Stimulated activated naive B cell treated with anti-CD40 and anti-IgM and Interleukin-4, amounts not matched to agents 10 μg/mL and 1 μg/mL and 100 μg/mL, for 72 hours (primary cell): ENCODE results near the gene BMERB1.
"Not testable (repeated sequence)": the region's sequence is repeated elsewhere in the genome, so short reads cannot be mapped to it uniquely, and the experiment has no call there.

Experiments used
- ATAC-seq, 2 donors: fragments of 150-1000 bp; cut with Tn5 transposase; replicated peaks; 2 replicates each; pipeline ENCODE4 v1.10.0; 2021; ENCODE audit warnings: moderate library complexity in 1 of 2
- DNase-seq: peaks from one replicate; pipeline ENCODE4 v3.0.0; 2021
- H3K27ac Mint-ChIP-seq: one replicate; pipeline ENCODE4 v1.8.0; 2022; ENCODE audit warnings: mild to moderate bottlenecking, mixed read lengths
- H3K27me3 Mint-ChIP-seq, 2 donors: one replicate each; pipeline ENCODE4 v1.8.0; 2022; ENCODE audit warnings: mixed read lengths in 2 of 2
- H3K36me3 Mint-ChIP-seq, 2 donors: one replicate each; pipeline ENCODE4 v1.8.0; 2022; ENCODE audit warnings: mixed read lengths in 2 of 2, mild to moderate bottlenecking in 1 of 2
- H3K4me1 Mint-ChIP-seq, 2 donors: one replicate each; pipeline ENCODE4 v1.8.0; 2022; ENCODE audit warnings: mixed read lengths in 2 of 2, mild to moderate bottlenecking in 1 of 2
- H3K4me3 Mint-ChIP-seq, 2 donors: one replicate each; pipeline ENCODE4 v1.8.0; 2022; ENCODE audit warnings: mild to moderate bottlenecking in 2 of 2, mixed read lengths in 2 of 2, moderate library complexity in 1 of 2
- H3K9me3 Mint-ChIP-seq, 2 donors: one replicate each; pipeline ENCODE4 v1.8.0; 2022; ENCODE audit warnings: mixed read lengths in 2 of 2, mild to moderate bottlenecking in 1 of 2

Gene BMERB1

DNA sequence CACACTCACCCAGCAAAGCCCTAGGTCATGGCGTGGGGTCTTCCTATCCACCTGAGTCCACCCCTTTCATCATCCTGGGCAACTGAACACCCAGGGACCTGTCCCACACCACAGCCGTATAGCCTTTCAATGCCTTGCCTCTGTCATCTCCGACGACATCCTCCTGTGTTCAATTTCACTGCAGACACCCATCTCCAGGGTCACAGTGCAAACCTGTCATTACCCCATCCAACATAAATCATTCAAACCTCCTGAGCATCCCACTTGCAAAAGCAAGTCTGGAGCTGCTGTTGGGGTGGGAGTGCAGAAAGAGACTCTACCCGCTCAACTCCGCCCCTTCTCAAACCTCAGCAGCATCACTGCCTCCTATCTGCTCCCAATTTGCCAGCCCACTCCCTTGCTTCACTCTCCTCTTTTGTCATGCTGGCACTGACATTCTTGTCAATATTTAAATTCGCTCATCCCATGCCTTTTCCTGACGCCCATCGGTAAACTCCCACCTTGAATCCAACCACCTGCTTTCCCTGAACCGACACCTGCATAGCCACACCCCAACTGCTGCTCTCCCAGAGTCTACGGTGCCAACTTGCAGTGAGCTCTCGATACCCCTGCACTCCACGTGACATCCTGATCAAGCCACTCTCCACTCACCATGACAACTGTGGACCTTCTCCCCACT is 171.6 kb downstream of the BMERB1 start:
- DNase-seq (no peak), ATAC-seq (no peak)
- no peak overlapping the region for H3K4me3 Mint-ChIP-seq
- peaks cover 54 to 68% of the 10 kb centered on the region in 2 donors for H3K36me3 Mint-ChIP-seq
- H3K9me3 Mint-ChIP-seq = no peaks in the 10 kb centered on the region
- no peaks in the 10 kb centered on the region for H3K27me3 Mint-ChIP-seq
- H3K27ac Mint-ChIP-seq = peak overlapping the region; percentile 88
- peaks cover 16 to 18% of the 10 kb centered on the region in 2 donors for H3K4me1 Mint-ChIP-seq

DNA sequence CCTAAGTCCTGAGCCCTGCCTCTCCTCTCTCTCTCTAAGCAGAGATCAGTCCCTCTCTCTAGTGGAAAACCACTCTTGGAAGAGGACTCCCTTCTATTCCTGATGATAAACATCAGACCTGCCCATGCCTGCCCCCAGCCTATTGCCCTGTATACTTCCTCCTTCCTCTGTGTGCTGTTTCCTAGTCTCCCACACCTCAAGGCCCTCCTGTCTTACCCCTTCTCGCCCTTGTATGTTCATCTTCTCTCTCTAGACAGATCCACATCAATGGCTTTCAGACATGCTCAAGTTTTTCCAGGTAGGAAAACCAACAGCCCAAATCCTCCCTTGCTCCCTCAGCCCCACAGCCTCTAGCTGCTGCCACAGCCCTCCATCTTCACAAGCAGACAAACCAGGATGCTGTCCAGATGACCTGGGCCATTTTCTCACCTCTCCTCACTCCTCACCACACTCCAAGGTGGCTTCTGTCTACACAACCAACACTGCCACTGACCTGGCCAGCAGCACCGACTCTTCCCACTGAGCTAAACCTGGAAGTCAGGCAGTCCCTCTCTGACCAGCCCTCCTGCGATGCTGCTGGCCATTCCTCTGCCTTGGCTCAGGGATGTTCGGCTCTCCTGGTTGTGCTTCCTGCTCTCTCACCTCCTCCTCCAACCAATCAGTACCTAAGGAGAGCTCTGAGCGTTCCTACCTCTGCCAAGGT is 172.3 kb downstream of the BMERB1 start:
- Mint-ChIP-seq H3K9me3 (no peaks in the 10 kb centered on the region), H3K4me3 (no peak overlapping the region), H3K27me3 (no peaks in the 10 kb centered on the region), H3K27ac (peak overlapping the region; percentile 88), H3K4me1 (peaks cover 10 to 12% of the 10 kb centered on the region in 2 donors), H3K36me3 (peaks cover 48 to 63% of the 10 kb centered on the region in 2 donors)
- no peak for DNase-seq
- ATAC-seq = no peak

DNA sequence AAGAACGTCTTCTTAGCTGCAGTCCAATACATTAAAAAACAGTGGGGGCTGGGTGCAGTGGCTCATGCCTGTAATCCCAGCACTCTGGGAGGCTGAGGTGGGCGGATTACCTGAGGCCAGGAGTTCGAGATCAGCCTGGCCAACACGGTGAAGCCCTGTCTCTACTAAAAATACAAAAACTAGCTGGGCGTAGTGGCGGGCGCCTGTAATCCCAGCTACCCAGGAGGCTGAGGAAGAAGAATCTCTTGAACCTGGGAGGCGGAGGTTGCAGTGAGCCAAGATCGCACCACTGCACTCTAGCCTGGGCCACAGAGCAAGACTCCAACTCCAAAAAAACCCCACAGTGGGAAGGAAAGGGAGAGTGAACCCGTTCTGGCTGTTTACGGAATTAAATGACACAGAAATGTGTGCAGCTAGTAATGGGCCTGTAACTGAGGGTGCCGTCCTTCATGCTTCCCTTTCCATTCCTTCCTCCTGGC is 172.9 kb downstream of the BMERB1 start:
- peak overlapping the region; percentile 88 for H3K27ac Mint-ChIP-seq
- H3K36me3 Mint-ChIP-seq = peaks cover 48 to 62% of the 10 kb centered on the region in 2 donors
- not testable (repeated sequence) for H3K27me3 Mint-ChIP-seq, ATAC-seq, H3K9me3 Mint-ChIP-seq, H3K4me3 Mint-ChIP-seq, DNase-seq
- peaks cover 10 to 12% of the 10 kb centered on the region in 2 donors for H3K4me1 Mint-ChIP-seq

DNA sequence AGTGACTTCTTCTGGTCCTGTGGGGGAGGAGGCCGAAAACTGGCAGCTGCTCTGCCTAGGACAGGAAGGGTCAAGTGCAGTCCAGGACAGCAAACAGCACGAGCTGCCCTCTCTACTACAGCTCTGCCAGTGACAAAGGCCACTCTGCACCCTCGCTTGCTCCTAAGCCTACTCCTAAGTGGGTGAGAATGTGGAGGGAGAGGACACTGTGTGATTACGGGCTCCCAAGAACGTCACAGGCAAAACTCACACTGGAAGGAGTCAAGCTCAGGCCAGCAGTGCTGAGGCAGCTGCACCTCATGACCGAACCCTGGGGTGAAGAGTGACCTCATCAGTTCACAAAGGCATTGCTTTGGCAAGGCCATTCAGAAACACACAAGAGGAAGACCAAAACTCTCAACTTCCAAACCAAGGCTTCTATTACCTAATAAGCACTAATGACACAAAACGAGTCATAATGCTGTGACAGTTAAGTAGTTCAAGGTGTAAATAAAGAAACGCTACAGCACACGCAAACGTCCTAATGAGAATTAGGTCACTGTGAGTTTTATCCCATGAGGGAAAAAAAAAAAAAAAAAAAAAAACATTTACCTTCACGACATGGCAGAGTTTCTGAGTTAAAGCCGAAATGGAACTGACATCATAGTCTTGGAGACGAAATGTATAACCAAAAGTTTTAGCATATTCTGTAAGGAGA is 173.5 kb downstream of the BMERB1 start:
- Mint-ChIP-seq H3K4me1 (peaks cover 12 to 13% of the 10 kb centered on the region in 2 donors), H3K27ac (peak overlapping the region; percentile 84), H3K27me3 (no peaks in the 10 kb centered on the region), H3K36me3 (peaks cover 44 to 64% of the 10 kb centered on the region in 2 donors), H3K4me3 (no peak overlapping the region), H3K9me3 (no peaks in the 10 kb centered on the region)
- ATAC-seq = no peak
- no peak for DNase-seq

DNA sequence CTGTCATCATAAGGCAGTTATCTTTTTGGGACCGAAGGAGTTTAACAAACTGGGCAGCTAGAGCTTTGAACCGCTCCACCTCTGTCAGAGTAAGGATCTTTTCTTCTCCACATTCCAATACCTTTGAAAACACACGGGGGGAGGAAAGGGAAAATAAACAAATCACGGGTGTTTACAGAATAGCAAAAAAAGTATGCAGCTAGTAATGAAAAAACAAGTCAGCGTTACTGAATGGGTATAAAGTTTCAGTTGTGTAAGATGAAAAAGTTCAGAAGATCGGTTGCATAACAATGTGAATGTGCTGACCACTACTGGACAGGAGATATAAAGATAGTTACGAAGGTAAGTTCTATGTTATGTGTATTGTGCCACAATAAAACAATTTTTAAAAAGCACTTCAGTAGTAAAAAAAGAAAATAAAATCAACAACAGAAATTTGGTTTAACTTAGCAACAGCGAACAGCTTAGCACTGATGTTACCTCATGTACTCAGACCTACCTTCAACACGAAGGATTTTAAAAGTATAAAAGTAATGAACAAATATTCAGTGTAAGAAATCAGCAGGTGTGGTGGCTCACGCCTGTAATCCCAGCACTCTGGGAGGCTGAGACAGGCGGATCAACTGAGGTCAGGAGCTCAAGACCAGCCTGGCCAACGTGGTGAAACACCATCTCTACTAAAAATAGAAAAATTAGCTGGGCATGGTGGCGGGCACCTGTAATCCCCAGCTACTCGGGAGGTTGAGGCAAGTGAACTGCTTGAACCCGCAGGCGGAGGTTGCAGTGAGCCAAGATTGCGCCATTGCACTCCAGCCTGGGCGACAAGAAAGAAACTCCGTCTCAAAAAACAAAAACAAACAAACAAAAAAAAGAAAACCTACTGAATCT is 174.3 kb downstream of the BMERB1 start:
- Mint-ChIP-seq H3K36me3 (peaks cover 40 to 64% of the 10 kb centered on the region in 2 donors), H3K27ac (no peak overlapping the region), H3K27me3 (no peaks in the 10 kb centered on the region), H3K4me3 (no peak overlapping the region), H3K9me3 (no peaks in the 10 kb centered on the region), H3K4me1 (peaks cover 12 to 13% of the 10 kb centered on the region in 2 donors)
- no peak for ATAC-seq
- no peak for DNase-seq

DNA sequence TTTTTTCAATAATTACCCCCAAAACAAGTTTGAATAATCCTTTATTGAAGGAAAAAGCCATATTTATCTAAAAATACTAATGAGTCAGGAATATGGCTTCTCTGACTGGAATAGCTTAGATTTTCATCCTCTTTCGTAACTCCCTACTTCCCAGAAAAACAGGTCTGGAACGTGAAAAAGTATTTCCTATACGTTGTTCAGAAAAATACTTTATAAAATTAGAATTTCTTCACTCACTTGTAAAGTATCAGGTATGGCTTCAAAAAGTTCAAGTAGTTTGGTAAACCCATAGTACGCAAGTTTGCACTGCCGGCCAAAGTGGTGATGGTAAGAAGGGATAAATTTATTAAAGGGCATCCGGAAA is 174.9 kb downstream of the BMERB1 start:
- Mint-ChIP-seq H3K27ac (no peak overlapping the region), H3K27me3 (no peaks in the 10 kb centered on the region), H3K4me3 (no peak overlapping the region), H3K36me3 (peaks cover 39 to 64% of the 10 kb centered on the region in 2 donors), H3K9me3 (no peaks in the 10 kb centered on the region), H3K4me1 (peaks cover 12 to 13% of the 10 kb centered on the region in 2 donors)
- ATAC-seq (no peak), DNase-seq (no peak)

DNA sequence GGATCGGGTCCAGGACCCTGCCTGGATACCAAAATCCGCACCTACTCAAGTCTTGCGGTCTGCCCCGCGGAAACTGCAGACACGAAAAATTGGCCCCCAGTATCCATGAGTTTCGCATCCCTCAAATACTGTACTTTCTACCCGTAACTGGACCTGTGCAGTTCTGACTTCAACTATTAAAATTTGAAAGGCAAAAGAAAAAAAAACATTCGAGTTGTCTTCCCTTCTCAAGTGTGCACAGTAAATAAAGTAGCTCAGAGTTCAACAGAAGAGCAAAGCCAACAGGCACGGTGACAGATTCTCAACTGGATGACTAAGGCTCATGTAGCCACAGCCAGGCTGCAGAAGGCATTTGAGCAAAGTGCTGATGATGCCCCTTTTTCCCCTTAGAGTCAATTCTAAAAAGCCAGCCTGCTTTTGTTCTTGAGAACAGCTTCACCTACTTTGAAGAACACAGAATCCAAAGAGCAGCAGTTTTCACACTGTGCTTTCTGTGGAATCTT is 176.0 kb downstream of the BMERB1 start:
- ATAC-seq = no peak
- Mint-ChIP-seq H3K9me3 (no peaks in the 10 kb centered on the region), H3K27ac (no peak overlapping the region), H3K4me3 (no peak overlapping the region), H3K4me1 (peaks cover 12 to 13% of the 10 kb centered on the region in 2 donors), H3K36me3 (peaks cover 40 to 66% of the 10 kb centered on the region in 2 donors), H3K27me3 (no peaks in the 10 kb centered on the region)
- DNase-seq = no peak

DNA sequence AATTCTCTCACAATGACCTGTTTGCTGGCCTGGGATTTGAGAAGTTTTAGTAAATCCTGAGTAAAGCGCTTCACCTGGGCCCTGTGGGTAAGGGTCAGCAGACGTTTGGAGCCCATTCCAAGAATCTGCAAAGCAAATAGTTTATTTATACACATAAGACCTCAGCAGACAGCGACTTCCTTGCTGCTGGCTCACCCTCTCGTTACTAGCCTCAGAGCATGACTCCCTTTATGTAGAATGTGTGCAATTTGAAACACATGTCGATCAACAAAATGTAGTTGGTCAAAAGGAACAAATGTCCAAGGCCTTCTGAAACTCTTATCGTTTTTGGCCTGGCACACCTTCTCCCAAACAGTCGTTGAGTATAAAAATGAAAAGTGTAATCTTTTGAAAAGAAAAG is 177.2 kb downstream of the BMERB1 start:
- H3K9me3 Mint-ChIP-seq = no peaks in the 10 kb centered on the region
- peaks cover 35 to 64% of the 10 kb centered on the region in 2 donors for H3K36me3 Mint-ChIP-seq
- H3K27me3 Mint-ChIP-seq = no peaks in the 10 kb centered on the region
- H3K4me1 Mint-ChIP-seq = peaks cover 6 to 7% of the 10 kb centered on the region in 2 donors
- no peak overlapping the region for H3K4me3 Mint-ChIP-seq
- DNase-seq (no peak), ATAC-seq (no peak)
- no peak overlapping the region for H3K27ac Mint-ChIP-seq

DNA sequence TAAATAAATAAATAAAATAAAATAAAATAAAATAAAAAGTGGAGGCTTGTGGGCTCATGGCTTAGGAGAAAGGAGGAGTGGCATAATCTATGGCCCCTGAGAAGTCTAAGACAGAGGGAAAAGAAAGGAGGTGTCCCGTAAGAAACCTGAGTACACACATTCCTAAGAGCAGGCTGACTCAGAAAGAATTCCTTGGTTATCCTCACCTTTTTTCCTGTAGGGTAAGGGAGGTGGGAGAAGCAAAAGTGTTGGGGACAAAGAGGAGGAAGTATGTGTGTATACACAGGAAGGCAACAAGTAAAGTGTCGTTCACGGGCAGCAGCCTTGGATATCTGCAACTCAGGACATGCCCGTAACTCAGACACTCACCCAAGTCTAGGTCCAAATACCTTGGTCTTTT is 179.3 kb downstream of the BMERB1 start:
- Mint-ChIP-seq H3K36me3 (peaks cover 39 to 69% of the 10 kb centered on the region in 2 donors), H3K27me3 (no peaks in the 10 kb centered on the region), H3K4me1 (peaks cover 0 to 4% of the 10 kb centered on the region in 2 donors), H3K9me3 (no peaks in the 10 kb centered on the region), H3K27ac (peak overlapping the region; percentile 11), H3K4me3 (no peak overlapping the region)
- ATAC-seq (no peak), DNase-seq (no peak)

DNA sequence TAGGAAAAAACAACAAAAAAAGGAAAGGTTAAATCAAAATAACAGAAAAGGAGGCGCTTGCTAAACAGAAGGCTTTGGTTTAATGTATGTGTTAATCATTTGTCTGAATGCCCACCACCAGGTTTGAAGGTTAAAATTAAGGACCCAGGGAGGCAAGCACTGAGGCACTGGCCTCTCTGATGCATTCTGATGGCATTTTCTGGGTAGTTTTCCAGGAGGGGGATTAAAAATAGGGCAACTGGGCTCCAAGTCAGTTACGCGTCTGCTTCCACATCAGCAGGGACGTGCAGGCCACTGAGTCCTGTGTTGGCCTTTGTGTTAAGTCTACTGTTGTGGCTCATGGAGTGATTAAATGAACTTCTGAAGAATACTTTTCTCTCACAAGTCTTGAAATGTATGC is 181.6 kb downstream of the BMERB1 start:
- Mint-ChIP-seq H3K27me3 (no peaks in the 10 kb centered on the region), H3K4me3 (no peak overlapping the region), H3K9me3 (no peaks in the 10 kb centered on the region), H3K27ac (no peak overlapping the region), H3K36me3 (peaks cover 39 to 66% of the 10 kb centered on the region in 2 donors), H3K4me1 (peaks cover 0 to 4% of the 10 kb centered on the region in 2 donors)
- ATAC-seq (no peak), DNase-seq (no peak)

DNA sequence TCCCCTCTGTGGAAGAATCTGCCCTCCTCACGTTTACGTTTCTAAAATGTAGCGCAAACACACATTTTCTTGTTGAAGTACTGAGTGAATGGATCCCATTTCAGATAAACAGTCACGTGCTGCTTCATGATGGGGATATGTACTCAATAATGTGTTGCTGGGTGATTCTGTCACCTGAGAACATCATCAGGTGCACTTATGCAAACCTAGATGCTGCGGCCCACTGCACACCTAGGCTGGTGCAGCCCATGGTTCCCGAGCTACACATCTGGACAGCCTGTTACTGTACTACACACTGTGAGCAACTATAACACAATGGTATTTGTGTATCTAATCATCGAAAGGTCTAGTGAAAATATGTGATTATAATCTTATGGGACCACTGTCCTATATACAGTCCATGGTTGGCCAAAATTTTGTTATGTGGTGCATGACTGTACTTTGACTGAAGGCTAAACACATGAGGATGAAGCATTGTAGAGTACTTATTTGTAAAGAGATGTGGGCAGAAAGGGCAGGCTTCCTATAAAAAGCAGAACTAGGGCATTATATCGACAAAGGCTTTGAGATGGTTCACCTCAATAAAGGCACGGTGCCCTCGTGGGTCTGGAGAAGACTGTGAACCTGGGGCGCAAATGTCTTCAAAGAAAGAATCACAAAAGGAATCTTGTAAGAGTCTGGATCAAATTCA is 182.2 kb downstream of the BMERB1 start:
- Mint-ChIP-seq H3K4me3 (no peak overlapping the region), H3K27me3 (no peaks in the 10 kb centered on the region), H3K36me3 (peaks cover 38 to 68% of the 10 kb centered on the region in 2 donors), H3K27ac (peak overlapping the region; percentile 51), H3K9me3 (no peaks in the 10 kb centered on the region), H3K4me1 (peaks cover 0 to 4% of the 10 kb centered on the region in 2 donors)
- no peak for ATAC-seq
- DNase-seq = no peak

DNA sequence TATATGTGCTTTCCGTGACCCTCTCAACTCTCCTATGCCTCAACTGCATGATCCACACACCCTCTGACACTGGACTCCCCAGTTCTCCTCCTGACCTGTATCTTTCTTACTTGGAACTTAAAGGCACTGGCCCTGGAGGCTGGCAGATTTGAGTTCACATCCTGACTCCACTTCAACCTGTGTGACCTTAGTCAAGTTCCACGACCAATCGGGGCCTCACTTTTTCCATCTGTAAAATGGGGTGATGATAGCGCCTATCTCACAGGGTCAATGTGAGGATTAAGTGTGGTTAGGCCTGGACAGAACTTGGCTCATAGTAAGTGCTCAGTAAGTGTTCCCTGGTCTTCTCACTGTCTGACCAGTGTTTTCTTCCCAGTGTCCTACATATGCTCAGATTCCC is 183.5 kb downstream of the BMERB1 start:
- H3K4me3 Mint-ChIP-seq = no peak overlapping the region
- H3K4me1 Mint-ChIP-seq = no peaks in the 10 kb centered on the region
- no peaks in the 10 kb centered on the region for H3K27me3 Mint-ChIP-seq
- peak overlapping the region; percentile 85 for H3K27ac Mint-ChIP-seq
- no peak for ATAC-seq
- DNase-seq = no peak
- H3K9me3 Mint-ChIP-seq = no peaks in the 10 kb centered on the region
- H3K36me3 Mint-ChIP-seq = peaks cover 39 to 63% of the 10 kb centered on the region in 2 donors

DNA sequence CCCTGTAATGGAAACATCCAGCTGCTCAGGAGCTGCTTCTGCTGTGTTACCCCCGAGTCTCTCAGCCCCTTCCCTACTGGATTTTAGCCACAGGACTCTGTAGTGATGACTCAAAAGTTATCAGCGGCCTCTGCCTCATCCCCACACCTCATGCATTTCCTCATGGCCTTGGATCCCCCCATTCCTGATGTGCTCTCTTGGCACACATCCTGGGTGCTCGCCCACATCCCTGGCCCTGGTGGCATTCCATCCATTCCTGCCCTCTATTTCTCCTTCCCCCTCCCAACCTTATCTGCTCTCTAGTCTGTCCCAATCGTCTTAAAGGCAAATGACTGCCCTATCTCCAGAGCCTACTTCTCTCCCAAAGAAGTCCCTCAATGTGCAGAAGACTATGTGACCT is 184.0 kb downstream of the BMERB1 start:
- Mint-ChIP-seq H3K4me1 (no peaks in the 10 kb centered on the region), H3K36me3 (peaks cover 39 to 60% of the 10 kb centered on the region in 2 donors), H3K4me3 (no peak overlapping the region), H3K9me3 (no peaks in the 10 kb centered on the region), H3K27me3 (no peaks in the 10 kb centered on the region), H3K27ac (peak overlapping the region; percentile 85)
- DNase-seq (no peak), ATAC-seq (no peak)
